GM18858 (cell line): ENCODE results near the gene RRP1B.
"Not testable (repeated sequence)": the region's sequence is repeated elsewhere in the genome, so short reads cannot be mapped to it uniquely, and the experiment has no call there.

ENCODE experiments used
- ATAC-seq: cut with Tn5 transposase; IDR thresholded peaks from one replicate; pipeline ENCODE4 v1.9.1; 2021; ENCODE audit not compliant: unreplicated experiment

Gene RRP1B

GRCh38 chr21:43640400-43640799 is 19.0 kb upstream of the RRP1B start:
- ATAC-seq, result no peak

- ATAC-seq, result no peak
Observed at GRCh38 chr21:43643193-43643592, 16.2 kb upstream of the RRP1B start.

- ATAC-seq, result no peak
Observed at GRCh38 chr21:43644071-43644470, 15.3 kb upstream of the RRP1B start.

GRCh38 chr21:43644609-43645008 is 14.8 kb upstream of the RRP1B start:
- ATAC-seq, result no peak

- no peak for ATAC-seq
Observed at GRCh38 chr21:43645136-43645891, 14.0 kb upstream of the RRP1B start.

- ATAC-seq, result no peak
Observed at GRCh38 chr21:43645976-43646375, 13.4 kb upstream of the RRP1B start.

GRCh38 chr21:43646550-43647260 is 12.7 kb upstream of the RRP1B start:
- peak; percentile 80 for ATAC-seq

GRCh38 chr21:43648171-43648570 is 11.2 kb upstream of the RRP1B start:
- no peak for ATAC-seq

GRCh38 chr21:43651926-43652325 is 7.4 kb upstream of the RRP1B start:
- not testable (repeated sequence) for ATAC-seq

GRCh38 chr21:43652616-43653015 is 6.7 kb upstream of the RRP1B start:
- ATAC-seq, result no peak

GRCh38 chr21:43653626-43654025 is 5.7 kb upstream of the RRP1B start:
- no peak for ATAC-seq

GRCh38 chr21:43654806-43655489 is 4.4 kb upstream of the RRP1B start:
- no peak for ATAC-seq

- no peak for ATAC-seq
Observed at GRCh38 chr21:43657355-43658087, 1.8 kb upstream of the RRP1B start.

GRCh38 chr21:43658088-43658741 is 1.1 kb upstream of the RRP1B start:
- no peak for ATAC-seq

GRCh38 chr21:43658769-43659135 is 608 bp upstream of the RRP1B start:
- no peak for ATAC-seq

GRCh38 chr21:43662286-43662685 is 2.9 kb downstream of the RRP1B start:
- no peak for ATAC-seq

GRCh38 chr21:43663033-43663432 is 3.7 kb downstream of the RRP1B start:
- no peak for ATAC-seq

- no peak for ATAC-seq
Observed at GRCh38 chr21:43664358-43664757, 5.0 kb downstream of the RRP1B start.

GRCh38 chr21:43665879-43666278 is 6.5 kb downstream of the RRP1B start:
- ATAC-seq, result no peak

- no peak for ATAC-seq
Observed at GRCh38 chr21:43667191-43667904, 8.0 kb downstream of the RRP1B start.
